ENCODE data around the gene PRDM16. TPM values are rescaled to one million over a fixed set of nuclear protein-coding genes. Genes with fewer than 3 reads are reported as not detected.

PRDM16 gene
- total and polyA plus RNA-seq, 2 of the 8 experiments (the other 6 are each of a cell fraction or from before 2014, with no cell fraction given), result 0.39 to 0.43 TPM

GRCh38 chr1:3423245-3423829 lies 354.3 kb downstream of the PRDM16 start:
- H2BK120ac ChIP-seq (replicated peaks; ENCODE audit: low read depth, low read length), result no peak overlapping the region
- H2BK5ac ChIP-seq (ENCODE audit: low read depth, low read length), result no peak overlapping the region
- no peaks in the 10 kb centered on the region for H3K79me2 ChIP-seq (ENCODE audit: control insufficient read depth in 1 of 2, insufficient read depth in 2 of 2, low read length in 2 of 2)
- no peak overlapping the region for H2BK20ac ChIP-seq (ENCODE audit: low read length)
- peaks cover 0 to 2% (median 0%) of the 10 kb centered on the region in 4 experiments; a peak in 1 of 7 replicates for H3K4me1 ChIP-seq (replicated peaks in 1 of 4; ENCODE audit: control insufficient read depth in 3 of 4, insufficient read depth in 4 of 4, low read length in 3 of 4)
- no peaks in the 10 kb centered on the region for H3K36me3 ChIP-seq (ENCODE audit: control insufficient read depth in 2 of 4, insufficient read depth in 4 of 4, low read length in 3 of 4)
- no peaks in the 10 kb centered on the region for H3K79me1 ChIP-seq (ENCODE audit: low read depth, low read length)
- no peak overlapping the region for H2AFZ ChIP-seq (ENCODE audit: low read length)
- no peaks in the 10 kb centered on the region for H3K27me3 ChIP-seq (replicated peaks in 1 of 4; ENCODE audit: control insufficient read depth in 3 of 4, extremely low read depth in 1 of 4, insufficient read depth in 3 of 4, low read length in 3 of 4)
- H3K23me2 ChIP-seq (ENCODE audit: low read depth, low read length), result no peaks in the 10 kb centered on the region
- H2BK12ac ChIP-seq (ENCODE audit: low read depth, low read length), result no peak overlapping the region
- peaks cover 0 to under 1% of the 10 kb centered on the region in 2 experiments; a peak in 1 of 4 replicates for H3K9me3 ChIP-seq (ENCODE audit: insufficient read depth in 2 of 2, low read depth in 1 of 2, low read length in 1 of 2)
- DNase-seq (ENCODE audit: low read depth in 1 of 2, low spot score in 2 of 2) (no peak), FAIRE-seq (no peak)
- H3K23ac ChIP-seq (ENCODE audit: insufficient read length), result no peak overlapping the region
- no peak overlapping the region for H4K5ac ChIP-seq (ENCODE audit: insufficient read length, low read depth, low read length)
- H3K18ac ChIP-seq (ENCODE audit: extremely low read depth, low read length), result no peak overlapping the region
- WGBS, 2 experiments (ENCODE audit: extremely low coverage in 1 of 2, insufficient coverage in 1 of 2, insufficient read length in 1 of 2, insufficient replicate concordance in 2 of 2, low coverage in 1 of 2, low lambda C conversion rate in 2 of 2, missing lambda C conversion rate in 1 of 2), result 86% methylated on average over 21 of the region's 23 CpGs; no CpG with 5 or more reads in 1 of the 2 experiments
- no peak overlapping the region for H3K4me3 ChIP-seq (ENCODE audit: extremely low read depth in 1 of 4, insufficient read depth in 2 of 4, low read depth in 3 of 4, low read length in 4 of 4)
- ChIA-PET CTCF (ENCODE audit: partially characterized antibody) (interaction anchor here (0.6 to 3.0 kb wide), 22 partner anchors 9 to 1008 kb away, joined by 3 to 14 read pairs (median 4); no protein-coding TSS in a partner anchor), POLR2A (ENCODE audit: partially characterized antibody) (no interaction called here)
- no peak overlapping the region for H3K4ac ChIP-seq (replicated peaks; ENCODE audit: insufficient read length, low read depth, low read length)
- no peak overlapping the region for H2BK15ac ChIP-seq (ENCODE audit: low read length)
- no peak overlapping the region for H4K91ac ChIP-seq (replicated peaks; ENCODE audit: insufficient read length, low read length)
- H3K27ac ChIP-seq (ENCODE audit: low read depth, low read length), result no peak overlapping the region
- no peak overlapping the region for H3K9ac ChIP-seq (replicated peaks in 1 of 4; ENCODE audit: extremely low read depth in 1 of 4, low read depth in 3 of 4, low read length in 3 of 4)
- H3K4me2 ChIP-seq (ENCODE audit: insufficient read depth in 1 of 2, low read depth in 2 of 2, low read length in 2 of 2), result no peak overlapping the region
- no peak overlapping the region for H2AK5ac ChIP-seq (ENCODE audit: low read depth, low read length)
- no peak overlapping the region for H4K8ac ChIP-seq (ENCODE audit: extremely low read depth, insufficient read depth, low read length)
- H3K14ac ChIP-seq (ENCODE audit: insufficient read length), result no peak overlapping the region
- peaks cover 0 to 6% of the 10 kb centered on the region in 2 experiments for H4K20me1 ChIP-seq (replicated peaks in 1 of 2; ENCODE audit: control insufficient read depth in 1 of 2, insufficient read depth in 2 of 2, low read length in 2 of 2)
- H3K56ac ChIP-seq (replicated peaks; ENCODE audit: insufficient read length, low read depth, low read length), result no peak overlapping the region
- TF ChIP-seq HDAC2 (IDR thresholded peaks at IDR 0.05; ENCODE audit: borderline replicate concordance in 1 of 2, low read depth in 2 of 2, low read length in 2 of 2) (no peak), EP300 (IDR thresholded peaks at IDR 0.05; ENCODE audit: borderline replicate concordance in 1 of 2, low read depth in 2 of 2, low read length in 2 of 2) (no peak), RXRA (IDR thresholded peaks at IDR 0.05; ENCODE audit: insufficient read depth, low read depth, low read length) (no peak), KDM5A (IDR thresholded peaks at IDR 0.05; ENCODE audit: low read length) (no peak), RNF2 (IDR thresholded peaks at IDR 0.05; ENCODE audit: borderline replicate concordance, low read depth, low read length, missing control alignments, poor library complexity, severe bottlenecking) (no peak), SRF (IDR thresholded peaks at IDR 0.05; ENCODE audit: low read depth, low read length) (no peak), TAF1 (IDR thresholded peaks at IDR 0.05; ENCODE audit: low read depth, low read length) (no peak)

Measured in H1 (cell line).